K562 (cell line): Measurements from ENCODE around the gene TMEM214. TPM values are rescaled to one million over a fixed set of nuclear protein-coding genes. Genes with fewer than 3 reads are reported as not detected.

Experiments used
- BRD4 ChIP-seq: fragments of 200-600 bp; sonication (generic); IDR thresholded peaks from 2 replicates; pipeline ENCODE4 v1.6.1; 2017; ENCODE audit warnings: inconsistent platforms
- C11orf30 ChIP-seq: fragments of 450-650 bp; IDR thresholded peaks from 2 replicates; pipeline ENCODE4 v1.6.1; 2016; ENCODE audit warnings: low read depth, mild to moderate bottlenecking
- CCAR2 ChIP-seq: fragments of 200-400 bp; formaldehyde crosslinking; IDR thresholded peaks from 2 replicates; pipeline ENCODE4 v1.6.1; 2017; ENCODE audit warnings: mild to moderate bottlenecking, low read depth, low read length
- EP400 ChIP-seq: fragments of 450-650 bp; IDR thresholded peaks from 2 replicates; pipeline ENCODE4 v1.6.1; 2017; ENCODE audit warnings: antibody characterized with exemption, mild to moderate bottlenecking, moderate library complexity
- KAT7 ChIP-seq: sonication (generic); formaldehyde crosslinking; IDR thresholded peaks from 2 replicates; pipeline ENCODE4 v1.8.0; 2022; ENCODE audit warnings: missing genetic modification reagents, mild to moderate bottlenecking, borderline replicate concordance
- KDM4B ChIP-seq, 2 experiments: fragments of 450-650 bp in 1 of 2; sonication (generic) in 1 of 2; IDR thresholded peaks; 2 replicates each; pipeline ENCODE4 v1.6.1; 2016 to 2017; ENCODE audit warnings: borderline replicate concordance in 2 of 2, antibody characterized with exemption in 1 of 2, low read depth in 1 of 2, mild to moderate bottlenecking in 1 of 2
- MXD1 ChIP-seq: fragments of 250-450 bp; sonication (Bioruptor Pico); IDR thresholded peaks from 2 replicates; pipeline ENCODE4 v1.8.0; 2021; ENCODE audit warnings: borderline replicate concordance, mild to moderate bottlenecking, moderate library complexity; ENCODE audit not compliant: poor library complexity, severe bottlenecking
- POLR2G ChIP-seq: fragments of 200-400 bp; formaldehyde crosslinking; IDR thresholded peaks from 2 replicates; pipeline ENCODE4 v1.6.1; 2017; ENCODE audit warnings: low read depth, mild to moderate bottlenecking, antibody characterized with exemption, low read length, moderate library complexity
- PPARD ChIP-seq: fragments of 250-450 bp; sonication (Bioruptor Pico); IDR thresholded peaks from 2 replicates; pipeline ENCODE4 v1.8.0; 2022; ENCODE audit warnings: inconsistent platforms, mild to moderate bottlenecking, moderate library complexity
- SMARCA4 ChIP-seq: fragments of 450-650 bp; IDR thresholded peaks from 2 replicates; pipeline ENCODE4 v1.6.1; 2016
- TFAP4 ChIP-seq: sonication (generic); formaldehyde crosslinking; IDR thresholded peaks from 2 replicates; pipeline ENCODE4 v1.8.0; 2022; ENCODE audit warnings: missing genetic modification reagents, mild to moderate bottlenecking, moderate library complexity, borderline replicate concordance
- ZBTB43 ChIP-seq: sonication (generic); formaldehyde crosslinking; IDR thresholded peaks from 2 replicates; pipeline ENCODE4 v1.8.0; 2023; ENCODE audit warnings: mild to moderate bottlenecking, missing genetic modification reagents
- ZNF140 ChIP-seq: fragments of 250-450 bp; sonication (Bioruptor Pico); IDR thresholded peaks from 2 replicates; pipeline ENCODE4 v1.8.0; 2021; ENCODE audit warnings: moderate library complexity, mild to moderate bottlenecking, inconsistent platforms
- ZNF146 ChIP-seq: IDR thresholded peaks from one replicate; pipeline ENCODE4 v1.6.1; 2018; ENCODE audit warnings: missing compliant biosample characterization; ENCODE audit not compliant: unreplicated experiment
- ZNF253 ChIP-seq: fragments of 250-450 bp; sonication (Bioruptor Pico); conservative IDR thresholded peaks from 2 replicates; pipeline ENCODE4 v1.6.1; 2021; ENCODE audit warnings: mild to moderate bottlenecking
- ZNF318 ChIP-seq, 2 experiments: fragments of 450-650 bp; IDR thresholded peaks; 2 replicates each; pipeline ENCODE4 v1.6.1; 2016; ENCODE audit warnings: mild to moderate bottlenecking in 2 of 2, borderline replicate concordance in 1 of 2, low read depth in 1 of 2, moderate library complexity in 1 of 2
- polyA plus RNA-seq, 8 experiments: library from polyadenylated mRNA; depleted of rRNA in 4 of 8; stranded (reverse) in 5 of 8; unstranded in 3 of 8; fragments of >200 nt; fragmentation: Nextera tagmentation in 2 of 8; fragmentation: Illumina TruSeq in 1 of 8; extraction: Ambion mirVana in 2 of 8; extraction: Trizol in 1 of 8; gene quantifications; 2 replicates each; pipeline versions ENCODE4 v1.2.1 to v1.2.3, GENCODE V29; 2011 to 2014; ENCODE audit warnings: inconsistent platforms in 1 of 8, missing spikeins in 1 of 8
- total RNA-seq, 7 experiments: library from RNA; depleted of rRNA in 6 of 7; stranded (reverse); fragments of >200 nt in 6 of 7; fragmentation: Illumina TruSeq in 2 of 7; extraction: Trizol in 2 of 7; gene quantifications; 2 replicates each; pipeline versions ENCODE4 v1.2.1 to v1.2.3, GENCODE V29; 2011 to 2021; ENCODE audit warnings: low replicate concordance in 1 of 7

TMEM214 gene
- total and polyA plus RNA-seq, 9 of the 15 experiments (the other 6 are each of a cell fraction or from before 2014, with no cell fraction given), result 11.4 to 81.4 (median 44.1) TPM

GRCh38 chr2:27006602-27007415, 26.0 kb upstream of the TMEM214 start (continued):
- TF ChIP-seq MXD1 (CRISPR knock-in tag) (no peak), ZBTB43 (CRISPR knock-in tag) (no peak), ZNF253 (CRISPR knock-in tag) (no peak), ZNF318 (IDR thresholded peaks at IDR 0.05; ENCODE audit: borderline replicate concordance in 1 of 2, low read depth in 1 of 2) (no peak), ZNF146 (no peak), ZNF140 (no peak), EP400 (0 out of 2 replicates have a peak, but pooled peaks have one; percentile 30), SMARCA4 (peak; percentile 91), KAT7 (CRISPR knock-in tag) (no peak), C11orf30 (peak; percentile 70), PPARD (CRISPR knock-in tag) (no peak), POLR2G (no peak), KDM4B (IDR thresholded peaks at IDR 0.05; ENCODE audit: borderline replicate concordance in 2 of 2, low read depth in 1 of 2) (no peak), CCAR2 (no peak), TFAP4 (CRISPR knock-in tag) (peak; percentile 19; the same call in 1 of the 2 replicates), BRD4 (0 out of 2 replicates have a peak, but pooled peaks have one; percentile 72)
